ENCODE results near the gene MED27.

MED27 gene

DNA sequence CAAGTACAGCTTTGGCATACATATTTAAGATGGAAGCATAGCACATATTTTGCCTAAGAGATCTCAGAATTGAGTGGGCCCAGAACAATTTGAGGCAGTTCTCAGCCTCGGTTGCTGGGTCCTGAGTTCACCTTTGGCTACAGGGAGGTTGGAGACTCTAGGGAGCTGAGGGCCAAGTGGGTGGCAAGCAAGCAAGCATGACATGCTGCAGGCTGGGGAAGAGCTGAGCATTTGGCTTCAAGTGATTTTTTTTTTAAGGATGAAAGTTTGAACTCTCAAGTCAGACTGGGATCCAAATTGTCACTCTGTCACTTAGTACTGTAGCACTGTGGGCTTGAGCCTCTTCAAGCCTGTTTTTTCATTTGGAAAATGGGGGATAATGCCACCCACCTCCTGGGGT, 160.5 kb downstream of the MED27 start:
- DNase-seq (ENCODE audit: low read depth), result no peak

DNA sequence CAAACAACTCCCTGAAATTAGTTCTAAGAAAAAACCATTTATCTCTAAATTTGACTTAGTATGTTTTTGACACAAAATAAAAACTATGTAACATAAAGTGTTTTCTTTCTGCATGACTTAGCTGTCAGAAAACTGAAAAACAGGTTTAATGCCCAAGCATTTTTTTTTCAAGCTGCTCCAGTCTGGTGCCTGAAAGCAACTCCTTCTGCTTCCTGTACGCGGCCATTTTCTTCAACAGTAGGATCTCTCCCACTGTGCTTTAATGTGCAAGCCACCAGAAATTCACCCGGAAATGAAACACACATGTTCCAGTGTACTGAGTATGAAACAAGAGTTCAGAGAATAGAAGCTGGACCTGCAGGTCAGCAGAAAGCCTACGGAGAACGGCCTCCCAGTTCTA, 161.2 kb downstream of the MED27 start:
- no peak for DNase-seq (ENCODE audit: low read depth)

GRCh38 chr9:131917009-131917408, 162.7 kb downstream of the MED27 start:
- no peak for DNase-seq (ENCODE audit: low read depth)

DNA sequence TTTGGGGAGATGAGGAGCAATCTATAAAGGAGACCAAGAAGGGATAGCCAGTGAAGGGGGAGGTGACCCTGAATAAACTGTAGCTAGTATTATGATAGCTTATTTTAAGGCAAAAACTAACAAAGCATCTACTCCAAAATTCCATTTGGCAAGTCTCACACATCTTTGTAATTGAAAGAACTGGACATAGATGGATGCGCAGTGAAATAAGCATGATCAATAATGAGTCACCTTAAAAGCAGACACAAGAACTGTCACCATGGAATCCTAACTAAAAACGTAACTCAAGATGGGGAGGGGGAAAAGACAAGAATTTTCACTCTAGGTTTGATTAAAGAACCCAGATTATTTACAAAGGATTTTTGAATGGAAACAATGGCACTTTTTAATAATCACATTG, 164.5 kb downstream of the MED27 start:
- DNase-seq (ENCODE audit: low read depth), result no peak

GRCh38 chr9:131912671-131913070, 167.0 kb downstream of the MED27 start:
- DNase-seq (ENCODE audit: low read depth), result no peak

- no peak for DNase-seq (ENCODE audit: low read depth)
Measured at GRCh38 chr9:131912069-131912468, 167.6 kb downstream of the MED27 start.

- no peak for DNase-seq (ENCODE audit: low read depth)
Measured at GRCh38 chr9:131910572-131910971, 169.1 kb downstream of the MED27 start.

- DNase-seq (ENCODE audit: low read depth), result no peak
Measured at GRCh38 chr9:131905144-131905543, 174.5 kb downstream of the MED27 start.

- DNase-seq (ENCODE audit: low read depth), result no peak
Measured at GRCh38 chr9:131899296-131900228, 180.1 kb downstream of the MED27 start.

GRCh38 chr9:131892902-131893500, 186.7 kb downstream of the MED27 start:
- DNase-seq (ENCODE audit: low read depth), result no peak

- DNase-seq (ENCODE audit: low read depth), result no peak
Measured at GRCh38 chr9:131892162-131892707, 187.4 kb downstream of the MED27 start.

GRCh38 chr9:131891598-131891997, 188.1 kb downstream of the MED27 start:
- DNase-seq (ENCODE audit: low read depth), result no peak

GRCh38 chr9:131889437-131890251, 190.0 kb downstream of the MED27 start:
- DNase-seq (ENCODE audit: low read depth), result no peak

GRCh38 chr9:131888923-131889322, 190.7 kb downstream of the MED27 start:
- no peak for DNase-seq (ENCODE audit: low read depth)

DNA sequence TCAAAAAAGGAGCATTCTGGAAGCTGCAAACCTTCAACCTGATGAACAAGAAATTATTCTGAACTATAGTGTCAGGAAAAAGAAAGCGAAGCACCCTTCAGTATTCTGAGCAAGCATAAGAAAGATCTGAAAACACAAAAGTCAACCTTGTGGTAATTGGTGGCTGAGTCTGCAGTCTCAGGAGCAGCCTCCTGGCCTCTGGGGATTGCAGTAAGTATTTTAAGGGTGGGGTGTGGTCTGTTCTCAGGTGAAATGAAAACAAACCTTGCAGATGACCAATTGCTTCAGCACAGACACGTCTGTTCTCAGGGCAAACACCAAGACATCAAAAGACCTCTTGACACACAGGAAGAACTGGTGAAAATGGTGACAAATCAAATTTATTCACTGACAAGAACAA, 192.0 kb downstream of the MED27 start:
- no peak for DNase-seq (ENCODE audit: low read depth)

GRCh38 chr9:131886826-131887225, 192.8 kb downstream of the MED27 start:
- DNase-seq (ENCODE audit: low read depth), result no peak

DNA sequence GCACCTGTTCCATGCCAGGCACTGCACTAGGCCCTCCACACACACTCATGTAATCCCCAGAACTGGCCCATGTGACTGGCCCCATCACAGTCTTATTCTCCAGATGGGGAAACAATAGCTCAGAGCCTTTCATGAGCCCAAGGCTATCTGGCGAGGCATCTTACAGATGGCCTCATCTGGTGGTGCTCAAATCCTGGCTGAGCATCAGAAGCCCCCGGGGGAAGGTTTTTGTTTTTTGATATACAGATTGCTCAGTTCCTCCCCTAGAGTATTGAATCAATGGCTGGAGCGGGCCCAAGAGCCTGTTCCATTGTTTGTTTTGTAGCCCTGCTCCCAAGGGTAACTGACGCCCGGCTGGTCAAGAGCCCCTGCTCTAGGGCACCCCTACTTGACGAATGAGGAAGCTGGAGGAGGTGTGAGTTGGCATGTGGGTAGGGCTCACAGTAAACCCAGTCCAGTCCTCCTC, 194.5 kb downstream of the MED27 start:
- DNase-seq (ENCODE audit: low read depth), result no peak

- DNase-seq (ENCODE audit: low read depth), result no peak
Measured at GRCh38 chr9:131884222-131884621, 195.4 kb downstream of the MED27 start.

DNA sequence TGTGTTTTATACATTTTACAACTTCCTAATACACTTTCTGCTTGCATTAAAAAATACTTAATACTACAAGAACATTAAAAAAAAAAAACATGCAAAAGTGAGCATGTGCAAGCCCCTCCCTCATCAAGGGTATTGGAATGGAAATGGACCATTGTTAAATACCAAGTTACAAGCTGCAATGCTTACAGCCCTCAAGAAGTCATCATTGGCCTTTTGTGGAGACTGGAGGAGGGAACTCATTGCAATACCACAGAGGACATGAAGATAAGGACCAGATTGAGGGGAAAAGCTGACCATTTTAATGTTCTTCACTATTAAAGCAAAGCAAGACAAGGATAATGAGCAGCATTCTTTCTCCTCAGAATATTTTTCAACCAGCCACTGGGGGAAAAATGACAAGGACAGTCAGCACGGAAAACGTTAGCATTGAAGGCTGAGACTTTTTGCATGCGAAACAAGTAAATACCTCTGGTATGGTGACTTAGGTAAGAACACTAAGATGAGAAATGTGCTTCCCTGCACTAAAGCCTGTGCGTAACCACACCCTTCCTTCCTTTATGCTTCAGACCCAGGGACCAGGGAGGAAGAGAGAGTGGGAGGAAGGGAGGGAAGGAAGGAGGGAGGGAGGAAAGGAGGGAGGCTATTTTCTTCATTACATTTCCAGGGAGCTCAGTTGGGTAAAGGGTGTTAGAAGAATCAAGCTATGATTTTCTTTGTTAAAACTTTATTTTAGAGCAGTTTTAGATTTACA, 198.7 kb downstream of the MED27 start:
- no peak for DNase-seq (ENCODE audit: low read depth)

DNA sequence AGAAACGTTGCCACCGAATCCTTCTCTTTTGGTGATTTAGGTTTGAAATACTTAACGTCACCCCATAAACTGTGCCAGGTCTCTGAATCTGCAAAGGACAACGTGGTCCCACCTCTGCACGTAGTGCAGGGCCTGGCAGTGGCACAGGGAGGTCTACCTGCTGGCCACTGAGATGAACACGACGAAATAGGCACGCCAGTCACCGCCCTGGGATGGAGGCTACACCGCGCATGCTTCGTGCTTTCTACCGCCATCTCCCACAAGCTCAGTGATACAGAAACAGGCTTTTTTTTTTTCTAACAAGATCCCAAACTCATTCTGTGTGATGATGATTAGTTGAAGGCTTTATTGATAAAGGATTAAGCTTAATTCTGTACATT, 199.8 kb downstream of the MED27 start:
- DNase-seq (ENCODE audit: low read depth), result no peak

DNA sequence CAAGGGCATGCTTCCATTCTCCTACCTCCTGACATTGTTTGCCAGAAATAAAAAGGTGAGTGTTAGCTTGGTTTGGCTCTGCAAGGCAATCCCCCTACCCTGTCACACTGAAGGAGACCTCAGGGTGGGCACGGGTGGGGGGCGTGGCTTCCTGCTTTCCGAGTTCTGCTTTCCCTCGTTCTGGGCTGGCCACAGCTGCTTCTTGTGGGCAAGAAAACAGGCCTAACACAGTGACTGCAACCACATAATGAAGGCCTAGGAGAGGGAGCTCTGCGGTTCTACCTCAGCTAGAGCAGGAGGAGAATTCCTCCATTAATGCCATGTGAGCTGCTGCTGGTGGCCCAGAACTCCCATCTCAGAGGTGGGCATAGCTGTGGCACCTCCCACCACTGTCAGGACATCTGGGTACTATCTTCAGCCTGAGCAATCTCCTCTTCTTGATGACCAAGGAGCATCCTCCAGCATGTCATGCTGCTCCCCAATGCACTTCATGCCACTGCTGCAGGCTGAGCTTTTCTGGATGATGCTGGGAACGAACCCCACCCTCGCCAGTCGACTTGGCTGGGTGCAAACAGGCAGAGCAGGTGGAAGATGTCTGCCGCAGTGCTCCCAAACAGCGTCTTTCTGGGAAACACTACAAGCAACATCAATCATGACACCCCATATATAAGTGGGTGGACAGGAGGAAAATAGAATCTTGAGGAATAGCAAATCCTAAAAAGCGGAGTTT, 200.3 kb downstream of the MED27 start:
- no peak for DNase-seq (ENCODE audit: low read depth)
